Mesodermal cell (in vitro differentiated cells): Measurements from ENCODE around the gene SIGLEC1.

Experiments
- H3K27ac ChIP-seq: 2 replicates; pipeline ENCODE4 v1.7.0; 2013; ENCODE audit warnings: mild to moderate bottlenecking, low read depth, low read length, moderate library complexity; ENCODE audit not compliant: severe bottlenecking
- H3K36me3 ChIP-seq: 2 replicates; pipeline ENCODE4 v1.7.1; 2013; ENCODE audit warnings: mild to moderate bottlenecking, low read length, moderate library complexity; ENCODE audit not compliant: control insufficient read depth, insufficient read depth
- H3K4me1 ChIP-seq: one replicate; pipeline ENCODE4 v1.7.1; 2013; ENCODE audit warnings: mild to moderate bottlenecking, low read length; ENCODE audit not compliant: insufficient read depth, control insufficient read depth, poor library complexity, severe bottlenecking
- H3K4me3 ChIP-seq: 2 replicates; pipeline ENCODE4 v1.7.0; 2013; ENCODE audit warnings: low read length, control low read depth, mild to moderate bottlenecking; ENCODE audit not compliant: insufficient read depth, poor library complexity, severe bottlenecking; ENCODE audit errors: extremely low read depth
- H3K9me3 ChIP-seq: 2 replicates; pipeline ENCODE4 v1.7.1; 2013; ENCODE audit warnings: mild to moderate bottlenecking, low read length, moderate library complexity; ENCODE audit not compliant: control insufficient read depth
- WGBS, 2 experiments: methylation state at CpG; one replicate each; pipeline ENCODE4 v1.1.5; 2013; ENCODE audit warnings: missing lambda C conversion rate in 2 of 2; ENCODE audit not compliant: insufficient coverage in 2 of 2; 5-methylcytosine and 5-hydroxymethylcytosine counted together

SIGLEC1 gene

GRCh38 chr20:3697588-3698305, 14.7 kb downstream of the SIGLEC1 start:
- 81 to 88% methylated on average over 10 to 18 of the region's 18 CpGs for WGBS, 2 experiments
- Histone ChIP-seq H3K4me1 (peaks cover 2% of the 10 kb centered on the region), H3K9me3 (no peaks in the 10 kb centered on the region), H3K4me3 (no peak overlapping the region), H3K27ac (no peak overlapping the region), H3K36me3 (no peaks in the 10 kb centered on the region)

GRCh38 chr20:3696745-3697587, 15.4 kb downstream of the SIGLEC1 start:
- H3K27ac ChIP-seq = no peak overlapping the region
- 93 to 94% methylated on average over 9 to 11 of the region's 15 CpGs for WGBS, 2 experiments

GRCh38 chr20:3696200-3696599, 16.2 kb downstream of the SIGLEC1 start:
- H3K4me1 ChIP-seq = peaks cover 2% of the 10 kb centered on the region
- no peak overlapping the region for H3K27ac ChIP-seq
- 100% methylated on average over 1 of the region's 1 CpG; no CpG with 5 or more reads in 1 of the 2 experiments for WGBS, 2 experiments
- no peaks in the 10 kb centered on the region for H3K36me3 ChIP-seq
- H3K9me3 ChIP-seq = no peaks in the 10 kb centered on the region
- H3K4me3 ChIP-seq = no peak overlapping the region

More at GRCh38 chr20:3696745-3697587, 15.4 kb downstream of the SIGLEC1 start:
- Histone ChIP-seq H3K4me1 (peaks cover 2% of the 10 kb centered on the region), H3K9me3 (no peaks in the 10 kb centered on the region), H3K36me3 (no peaks in the 10 kb centered on the region), H3K4me3 (no peak overlapping the region)

GRCh38 chr20:3694864-3695263, 17.5 kb downstream of the SIGLEC1 start:
- H3K4me3 ChIP-seq = no peak overlapping the region
- WGBS, 2 experiments = 93 to 96% methylated on average over 4 to 5 of the region's 5 CpGs
- no peak overlapping the region for H3K27ac ChIP-seq
- H3K36me3 ChIP-seq = no peaks in the 10 kb centered on the region
- H3K4me1 ChIP-seq = peaks cover 2% of the 10 kb centered on the region
- H3K9me3 ChIP-seq = no peaks in the 10 kb centered on the region

- H3K36me3 ChIP-seq = no peaks in the 10 kb centered on the region
- no peaks in the 10 kb centered on the region for H3K9me3 ChIP-seq
- no peak overlapping the region for H3K27ac ChIP-seq
- no peak overlapping the region for H3K4me3 ChIP-seq
- 93 to 95% methylated on average over 2 to 13 of the region's 13 CpGs for WGBS, 2 experiments
- peaks cover 2% of the 10 kb centered on the region for H3K4me1 ChIP-seq
Observed at GRCh38 chr20:3693376-3693775, 19.0 kb downstream of the SIGLEC1 start.

GRCh38 chr20:3692706-3693294, 19.6 kb downstream of the SIGLEC1 start:
- Histone ChIP-seq H3K4me3 (no peak overlapping the region), H3K4me1 (peaks cover 2% of the 10 kb centered on the region), H3K27ac (no peak overlapping the region), H3K36me3 (no peaks in the 10 kb centered on the region), H3K9me3 (no peaks in the 10 kb centered on the region)
- 92 to 95% methylated on average over 20 to 23 of the region's 23 CpGs for WGBS, 2 experiments

- Histone ChIP-seq H3K27ac (no peak overlapping the region), H3K4me1 (peaks cover 4% of the 10 kb centered on the region), H3K4me3 (no peak overlapping the region), H3K9me3 (no peaks in the 10 kb centered on the region), H3K36me3 (no peaks in the 10 kb centered on the region)
- WGBS, 2 experiments = 93 to 95% methylated on average over 7 to 9 of the region's 9 CpGs
Observed at GRCh38 chr20:3691897-3692296, 20.5 kb downstream of the SIGLEC1 start.

GRCh38 chr20:3691306-3691705, 21.1 kb downstream of the SIGLEC1 start:
- Histone ChIP-seq H3K4me3 (no peak overlapping the region), H3K36me3 (no peaks in the 10 kb centered on the region)
- WGBS, 2 experiments = 92 to 94% methylated on average over 9 to 16 of the region's 16 CpGs

GRCh38 chr20:3690413-3690812, 22.0 kb downstream of the SIGLEC1 start:
- no peaks in the 10 kb centered on the region for H3K36me3 ChIP-seq
- WGBS, 2 experiments = 98 to 100% methylated on average over 1 to 3 of the region's 3 CpGs
- no peaks in the 10 kb centered on the region for H3K9me3 ChIP-seq
- no peak overlapping the region for H3K27ac ChIP-seq
- H3K4me3 ChIP-seq = no peak overlapping the region
- H3K4me1 ChIP-seq = peaks cover 7% of the 10 kb centered on the region

More at GRCh38 chr20:3691306-3691705, 21.1 kb downstream of the SIGLEC1 start:
- Histone ChIP-seq H3K4me1 (peaks cover 7% of the 10 kb centered on the region), H3K27ac (no peak overlapping the region), H3K9me3 (no peaks in the 10 kb centered on the region)

GRCh38 chr20:3689978-3690377, 22.4 kb downstream of the SIGLEC1 start:
- Histone ChIP-seq H3K4me1 (peaks cover 7% of the 10 kb centered on the region), H3K4me3 (no peak overlapping the region), H3K27ac (no peak overlapping the region), H3K9me3 (no peaks in the 10 kb centered on the region), H3K36me3 (no peaks in the 10 kb centered on the region)
- WGBS, 2 experiments = 82 to 94% methylated on average over 4 of the region's 11 CpGs
